Fibroblast of the aortic adventitia (primary cell): Measurements from ENCODE around the gene DBF4B. TPM values are rescaled to one million over a fixed set of nuclear protein-coding genes. Genes with fewer than 3 reads are reported as not detected.

Experiments used
- DNase-seq: peaks from one replicate; pipeline ENCODE4 v3.0.0-alpha.2; 2010; ENCODE audit warnings: low read depth
- H3K4me3 ChIP-seq: 2 replicates; pipeline ENCODE4 v1.5.1; 2011; ENCODE audit warnings: low read depth, mild to moderate bottlenecking, control low read depth, low read length, moderate library complexity
- CTCF ChIP-seq: IDR thresholded peaks from 2 replicates; pipeline ENCODE4 v1.5.1; 2011; ENCODE audit warnings: mild to moderate bottlenecking, low read length, control low read depth, inconsistent platforms; ENCODE audit not compliant: insufficient read depth
- total RNA-seq: library from RNA; depleted of rRNA; stranded (reverse); fragments of >200 nt; gene quantifications from 2 replicates; pipeline ENCODE4 v1.2.3, GENCODE V29; 2012; ENCODE audit warnings: low replicate concordance

Gene DBF4B
- total RNA-seq, 1 donor: 4.9 TPM

GRCh38 chr17:44768505-44769142 lies 60.2 kb downstream of the DBF4B start:
- no peak for DNase-seq
- H3K4me3 ChIP-seq: no peak overlapping the region
- no peak for TF ChIP-seq CTCF

DNA sequence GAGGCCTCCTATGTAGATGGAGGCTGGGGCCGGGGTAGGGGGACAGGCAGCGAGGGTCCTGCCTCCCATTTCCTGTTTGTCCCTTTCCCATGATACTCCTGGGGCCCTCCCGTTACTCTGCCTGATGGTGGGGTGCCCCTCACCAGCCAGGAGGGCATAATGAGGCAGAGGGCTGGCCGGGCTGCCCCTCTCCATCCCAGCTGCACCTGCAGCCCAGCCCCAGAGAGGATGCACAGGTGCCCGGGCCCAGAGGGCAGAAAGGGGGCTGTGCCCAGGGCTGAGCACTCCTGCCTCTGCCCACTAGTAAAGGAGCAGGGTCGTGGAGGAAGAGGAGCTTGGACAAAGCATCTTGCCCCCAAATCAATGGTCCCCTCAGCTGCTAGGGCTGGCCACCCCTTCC lies 60.8 kb downstream of the DBF4B start:
- TF ChIP-seq CTCF: no peak
- DNase-seq: no peak
- no peak overlapping the region for H3K4me3 ChIP-seq

GRCh38 chr17:44769647-44770084 lies 61.2 kb downstream of the DBF4B start:
- H3K4me3 ChIP-seq: no peak overlapping the region
- DNase-seq: no peak
- no peak for TF ChIP-seq CTCF

- no peak for TF ChIP-seq CTCF
- DNase-seq: no peak
- no peak overlapping the region for H3K4me3 ChIP-seq
Observed at GRCh38 chr17:44770166-44770925, 61.9 kb downstream of the DBF4B start.

GRCh38 chr17:44772308-44773045 lies 64.0 kb downstream of the DBF4B start:
- DNase-seq: no peak
- H3K4me3 ChIP-seq: no peak overlapping the region
- TF ChIP-seq CTCF: no peak

GRCh38 chr17:44773140-44773539 lies 64.7 kb downstream of the DBF4B start:
- no peak for DNase-seq
- H3K4me3 ChIP-seq: no peak overlapping the region
- no peak for TF ChIP-seq CTCF
